ENCODE measurements around the gene MAGEB4. TPM values are rescaled to one million over a fixed set of nuclear protein-coding genes. Genes with fewer than 3 reads are reported as not detected.

The MAGEB4 gene
- total RNA-seq, 4 donors from 2014 or later, result not detected

DNA sequence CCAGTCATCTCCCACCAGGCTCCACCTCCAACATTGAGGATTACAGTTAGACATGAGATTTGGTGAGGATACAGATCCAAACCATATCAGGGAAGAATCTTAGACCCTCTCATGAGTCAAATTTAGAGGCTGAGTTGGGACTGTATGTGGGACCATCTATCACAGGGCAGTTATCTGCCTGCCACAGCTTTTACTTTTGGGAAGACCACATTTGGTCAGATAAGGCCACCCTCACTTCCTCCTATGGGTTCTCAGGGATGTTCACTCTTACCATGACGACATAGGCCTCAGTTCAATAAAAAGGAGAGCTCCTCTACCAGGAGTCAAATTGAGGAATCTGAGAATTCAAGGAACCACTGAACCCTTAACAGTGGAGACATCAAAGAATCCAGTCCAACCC, 24.3 kb upstream of the MAGEB4 start:
- H3K4me1 ChIP-seq, result no peaks in the 10 kb centered on the region
- H3K36me3 ChIP-seq, result no peaks in the 10 kb centered on the region
- WGBS, result 60% methylated on average over 1 of the region's 1 CpG

GRCh38 chrX:30219372-30219771, 22.4 kb upstream of the MAGEB4 start:
- no peak overlapping the region for H3K27ac ChIP-seq (replicated peaks in 1 of 4)
- intact Hi-C loops (cut with DNase I), result no loop called here
- no peaks in the 10 kb centered on the region for H3K36me3 ChIP-seq
- no peak for DNase-seq (ENCODE audit: extremely low spot score)
- H3K4me1 ChIP-seq, result no peaks in the 10 kb centered on the region
- no peaks in the 10 kb centered on the region for H3K9me3 ChIP-seq
- no peak overlapping the region for H3K4me3 ChIP-seq
- H3K27me3 ChIP-seq, result no peaks in the 10 kb centered on the region
- no peak for TF ChIP-seq POLR2AphosphoS5 (IDR thresholded peaks at IDR 0.05)
- TF ChIP-seq, protein P1, sequence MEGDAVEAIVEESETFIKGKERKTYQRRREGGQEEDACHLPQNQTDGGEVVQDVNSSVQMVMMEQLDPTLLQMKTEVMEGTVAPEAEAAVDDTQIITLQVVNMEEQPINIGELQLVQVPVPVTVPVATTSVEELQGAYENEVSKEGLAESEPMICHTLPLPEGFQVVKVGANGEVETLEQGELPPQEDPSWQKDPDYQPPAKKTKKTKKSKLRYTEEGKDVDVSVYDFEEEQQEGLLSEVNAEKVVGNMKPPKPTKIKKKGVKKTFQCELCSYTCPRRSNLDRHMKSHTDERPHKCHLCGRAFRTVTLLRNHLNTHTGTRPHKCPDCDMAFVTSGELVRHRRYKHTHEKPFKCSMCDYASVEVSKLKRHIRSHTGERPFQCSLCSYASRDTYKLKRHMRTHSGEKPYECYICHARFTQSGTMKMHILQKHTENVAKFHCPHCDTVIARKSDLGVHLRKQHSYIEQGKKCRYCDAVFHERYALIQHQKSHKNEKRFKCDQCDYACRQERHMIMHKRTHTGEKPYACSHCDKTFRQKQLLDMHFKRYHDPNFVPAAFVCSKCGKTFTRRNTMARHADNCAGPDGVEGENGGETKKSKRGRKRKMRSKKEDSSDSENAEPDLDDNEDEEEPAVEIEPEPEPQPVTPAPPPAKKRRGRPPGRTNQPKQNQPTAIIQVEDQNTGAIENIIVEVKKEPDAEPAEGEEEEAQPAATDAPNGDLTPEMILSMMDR (IDR thresholded peaks at IDR 0.05), result no peak
- TF ChIP-seq POLR2A (IDR thresholded peaks at IDR 0.05; ENCODE audit: low read depth), result no peak
- no peak for TF ChIP-seq EP300 (IDR thresholded peaks at IDR 0.05)
- WGBS, result 69% methylated on average over 4 of the region's 4 CpGs

More for the DNA sequence above, 24.3 kb upstream of the MAGEB4 start:
- H3K4me3 ChIP-seq, result no peak overlapping the region
- no peaks in the 10 kb centered on the region for H3K27me3 ChIP-seq
- H3K9me3 ChIP-seq, result no peaks in the 10 kb centered on the region
- no peak overlapping the region for H3K27ac ChIP-seq (replicated peaks in 1 of 4)
- no peak for TF ChIP-seq POLR2AphosphoS5 (IDR thresholded peaks at IDR 0.05)
- TF ChIP-seq, protein P1 (IDR thresholded peaks at IDR 0.05), result no peak
- no peak for TF ChIP-seq EP300 (IDR thresholded peaks at IDR 0.05)
- TF ChIP-seq POLR2A (IDR thresholded peaks at IDR 0.05; ENCODE audit: low read depth), result no peak
- intact Hi-C loops (cut with DNase I), result no loop called here
- no peak for DNase-seq (ENCODE audit: extremely low spot score)

DNA sequence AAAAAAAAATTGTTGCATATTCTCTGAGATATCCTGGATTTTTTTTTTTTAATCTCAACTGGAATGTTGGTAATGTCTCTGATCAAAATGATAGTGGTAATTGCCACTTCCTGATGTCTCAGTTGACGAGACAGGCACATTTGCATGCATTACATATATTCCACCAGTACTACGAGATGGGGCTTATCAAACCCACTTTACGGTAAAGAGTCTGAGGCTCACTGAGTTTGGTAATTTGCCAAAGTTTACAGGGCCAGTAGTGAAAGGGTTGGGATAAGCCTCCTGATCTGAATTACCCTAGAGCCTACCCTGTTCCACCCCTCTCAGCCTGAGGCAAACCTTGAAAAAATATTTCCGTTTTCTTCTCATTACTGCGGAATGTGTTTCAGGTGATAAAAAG, 21.1 kb upstream of the MAGEB4 start:
- no peaks in the 10 kb centered on the region for H3K4me1 ChIP-seq
- H3K36me3 ChIP-seq, result no peaks in the 10 kb centered on the region
- 89% methylated on average over 5 of the region's 5 CpGs for WGBS
- no peaks in the 10 kb centered on the region for H3K27me3 ChIP-seq
- intact Hi-C loops (cut with DNase I), result no loop called here
- no peaks in the 10 kb centered on the region for H3K9me3 ChIP-seq
- no peak overlapping the region for H3K4me3 ChIP-seq
- no peak for DNase-seq (ENCODE audit: extremely low spot score)
- TF ChIP-seq, protein P1 (IDR thresholded peaks at IDR 0.05), result no peak
- TF ChIP-seq EP300 (IDR thresholded peaks at IDR 0.05) (no peak), POLR2A (IDR thresholded peaks at IDR 0.05; ENCODE audit: low read depth) (no peak), POLR2AphosphoS5 (IDR thresholded peaks at IDR 0.05) (no peak)
- no peak overlapping the region for H3K27ac ChIP-seq (replicated peaks in 1 of 4)

DNA sequence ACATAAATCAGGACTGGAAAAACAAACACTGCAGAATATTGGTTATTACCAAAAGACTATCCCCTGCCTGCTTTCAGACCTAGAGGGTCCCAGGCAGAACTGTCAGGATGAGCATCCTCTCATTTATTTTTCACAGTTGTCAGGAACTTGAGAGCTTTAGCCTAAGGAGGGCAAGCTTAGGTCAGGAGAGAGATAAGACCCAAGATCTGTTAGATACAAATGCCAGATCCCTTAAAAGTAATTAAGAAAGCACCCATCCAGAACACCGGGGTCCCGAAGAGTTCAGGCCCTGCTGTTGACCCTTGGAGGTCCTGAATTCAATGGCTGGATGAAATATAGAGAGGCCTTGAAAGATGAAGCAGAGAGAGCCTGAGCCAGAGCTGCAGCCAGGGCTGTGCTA, 17.3 kb upstream of the MAGEB4 start:
- TF ChIP-seq POLR2A (IDR thresholded peaks at IDR 0.05; ENCODE audit: low read depth), result no peak
- no peak for TF ChIP-seq POLR2AphosphoS5 (IDR thresholded peaks at IDR 0.05)
- TF ChIP-seq, protein P1 (IDR thresholded peaks at IDR 0.05), result no peak
- TF ChIP-seq EP300 (IDR thresholded peaks at IDR 0.05), result no peak
- intact Hi-C loops (cut with DNase I), result no loop called here
- DNase-seq (ENCODE audit: extremely low spot score), result no peak
- Histone ChIP-seq H3K4me1 (no peaks in the 10 kb centered on the region), H3K9me3 (no peaks in the 10 kb centered on the region), H3K27me3 (no peaks in the 10 kb centered on the region), H3K36me3 (no peaks in the 10 kb centered on the region), H3K4me3 (no peak overlapping the region), H3K27ac (replicated peaks in 1 of 4) (no peak overlapping the region)
- 11% methylated on average over 2 of the region's 2 CpGs for WGBS

- Histone ChIP-seq H3K4me3 (no peak overlapping the region), H3K27me3 (no peaks in the 10 kb centered on the region), H3K27ac (replicated peaks in 1 of 4) (no peak overlapping the region), H3K4me1 (no peaks in the 10 kb centered on the region), H3K9me3 (no peaks in the 10 kb centered on the region), H3K36me3 (no peaks in the 10 kb centered on the region)
- TF ChIP-seq, protein P1 (IDR thresholded peaks at IDR 0.05), result no peak
- TF ChIP-seq POLR2AphosphoS5 (IDR thresholded peaks at IDR 0.05) (no peak), POLR2A (IDR thresholded peaks at IDR 0.05; ENCODE audit: low read depth) (no peak), EP300 (IDR thresholded peaks at IDR 0.05) (no peak)
- WGBS, result 63% methylated on average over 1 of the region's 1 CpG
- intact Hi-C loops (cut with DNase I), result no loop called here
- no peak for DNase-seq (ENCODE audit: extremely low spot score)
These were observed 13.3 kb upstream of the MAGEB4 start for GRCh38 chrX:30228526-30228925.

Measured in esophagus muscularis mucosa (tissue), 4 donors.